IPS-18a (cell line): ENCODE results near the gene ZC3H18.
A peak's percentile ranks its signal among the peaks of the same experiment; 100 is the strongest.

Experiments used
- H3K27ac ChIP-seq: one replicate; pipeline ENCODE4 v1.5.1; 2013; ENCODE audit warnings: low read length
- H3K27me3 ChIP-seq: one replicate; pipeline ENCODE4 v1.6.1; 2013; ENCODE audit warnings: mild to moderate bottlenecking, low read length; ENCODE audit not compliant: control insufficient read depth, insufficient read depth
- H3K36me3 ChIP-seq: one replicate; pipeline ENCODE4 v1.6.1; 2013; ENCODE audit warnings: low read depth, low read length; ENCODE audit not compliant: control insufficient read depth
- H3K4me1 ChIP-seq: one replicate; pipeline ENCODE4 v1.6.1; 2013; ENCODE audit warnings: low read depth, low read length; ENCODE audit not compliant: control insufficient read depth
- H3K4me3 ChIP-seq: one replicate; pipeline ENCODE4 v1.5.1; 2013; ENCODE audit warnings: low read length
- H3K9ac ChIP-seq: one replicate; pipeline ENCODE4 v1.6.1; 2013; ENCODE audit warnings: mild to moderate bottlenecking, low read length, moderate library complexity
- H3K9me3 ChIP-seq: one replicate; pipeline ENCODE4 v1.6.1; 2013; ENCODE audit warnings: low read depth, low read length; ENCODE audit not compliant: control insufficient read depth

ZC3H18 gene

GRCh38 chr16:88633684-88634140 is 63.5 kb downstream of the ZC3H18 start:
- Histone ChIP-seq H3K4me3 (peak overlapping the region; percentile 61), H3K9me3 (no peaks in the 10 kb centered on the region), H3K27me3 (peaks cover 6% of the 10 kb centered on the region), H3K4me1 (peaks cover 10% of the 10 kb centered on the region), H3K9ac (no peak overlapping the region), H3K36me3 (peaks cover 9% of the 10 kb centered on the region), H3K27ac (no peak overlapping the region)

GRCh38 chr16:88634141-88634993 is 64.2 kb downstream of the ZC3H18 start:
- Histone ChIP-seq H3K4me1 (peaks cover 16% of the 10 kb centered on the region), H3K27me3 (peaks cover 6% of the 10 kb centered on the region), H3K36me3 (peaks cover 9% of the 10 kb centered on the region), H3K27ac (no peak overlapping the region), H3K9ac (no peak overlapping the region), H3K9me3 (no peaks in the 10 kb centered on the region), H3K4me3 (peak overlapping the region; percentile 61)

GRCh38 chr16:88634994-88635670 is 64.9 kb downstream of the ZC3H18 start:
- H3K4me3 ChIP-seq, result peak overlapping the region; percentile 61
- H3K27ac ChIP-seq, result no peak overlapping the region
- peaks cover 3% of the 10 kb centered on the region for H3K36me3 ChIP-seq
- no peak overlapping the region for H3K9ac ChIP-seq
- no peaks in the 10 kb centered on the region for H3K9me3 ChIP-seq
- H3K4me1 ChIP-seq, result peaks cover 19% of the 10 kb centered on the region
- H3K27me3 ChIP-seq, result peaks cover 6% of the 10 kb centered on the region

- H3K36me3 ChIP-seq, result no peaks in the 10 kb centered on the region
- H3K4me1 ChIP-seq, result peaks cover 19% of the 10 kb centered on the region
- H3K27ac ChIP-seq, result no peak overlapping the region
- H3K9me3 ChIP-seq, result no peaks in the 10 kb centered on the region
- no peak overlapping the region for H3K4me3 ChIP-seq
- H3K27me3 ChIP-seq, result peaks cover 12% of the 10 kb centered on the region
- no peak overlapping the region for H3K9ac ChIP-seq
Measured at GRCh38 chr16:88635671-88636319, 65.6 kb downstream of the ZC3H18 start.

GRCh38 chr16:88636488-88637265 is 66.5 kb downstream of the ZC3H18 start:
- Histone ChIP-seq H3K4me3 (no peak overlapping the region), H3K9ac (no peak overlapping the region), H3K36me3 (no peaks in the 10 kb centered on the region), H3K27ac (no peak overlapping the region), H3K4me1 (peaks cover 19% of the 10 kb centered on the region), H3K27me3 (peaks cover 12% of the 10 kb centered on the region), H3K9me3 (no peaks in the 10 kb centered on the region)

- H3K9ac ChIP-seq, result no peak within 1 kb of the TSS
- H3K36me3 ChIP-seq, result no peaks in the 10 kb centered on the region
- no peak within 1 kb of the TSS for H3K27ac ChIP-seq
- H3K9me3 ChIP-seq, result no peaks in the 10 kb centered on the region
- H3K27me3 ChIP-seq, result peaks cover 12% of the 10 kb centered on the region
- peaks cover 19% of the 10 kb centered on the region for H3K4me1 ChIP-seq
- H3K4me3 ChIP-seq, result no peak within 1 kb of the TSS
Measured at GRCh38 chr16:88638323-88639230, 68.4 kb downstream of the ZC3H18 start, which contains the start of gene IL17C. IL17C (plus strand) TSS chr16:88638572; CDS start chr16:88638642, 70 bp downstream.

- Histone ChIP-seq H3K36me3 (no peaks in the 10 kb centered on the region), H3K4me1 (peaks cover 16% of the 10 kb centered on the region), H3K27me3 (peaks cover 12% of the 10 kb centered on the region), H3K27ac (no peak overlapping the region), H3K4me3 (no peak overlapping the region), H3K9me3 (no peaks in the 10 kb centered on the region), H3K9ac (no peak overlapping the region)
Measured at GRCh38 chr16:88639231-88640038, 69.2 kb downstream of the ZC3H18 start.

- H3K27ac ChIP-seq, result no peak overlapping the region
- H3K9me3 ChIP-seq, result no peaks in the 10 kb centered on the region
- H3K9ac ChIP-seq, result no peak overlapping the region
- no peaks in the 10 kb centered on the region for H3K36me3 ChIP-seq
- peaks cover 10% of the 10 kb centered on the region for H3K27me3 ChIP-seq
- H3K4me3 ChIP-seq, result no peak overlapping the region
- peaks cover 16% of the 10 kb centered on the region for H3K4me1 ChIP-seq
Measured at GRCh38 chr16:88640039-88640495, 69.9 kb downstream of the ZC3H18 start.

- Histone ChIP-seq H3K27me3 (peaks cover 6% of the 10 kb centered on the region), H3K9me3 (no peaks in the 10 kb centered on the region), H3K4me1 (peaks cover 16% of the 10 kb centered on the region), H3K27ac (no peak overlapping the region), H3K36me3 (no peaks in the 10 kb centered on the region), H3K9ac (no peak overlapping the region), H3K4me3 (no peak overlapping the region)
Measured at GRCh38 chr16:88640498-88641247, 70.5 kb downstream of the ZC3H18 start.
